CD14-positive monocyte (primary cell): Measurements from ENCODE around the gene TRIM38. TPM values are rescaled to one million over a fixed set of nuclear protein-coding genes. Genes with fewer than 3 reads are reported as not detected.
"Not testable (repeated sequence)": the region's sequence is repeated elsewhere in the genome, so short reads cannot be mapped to it uniquely, and the experiment has no call there.

Experiments
- DNase-seq, 3 donors: peaks; one replicate each; pipeline ENCODE4 v3.0.0-alpha.2; 2011 to 2022
- H2AFZ ChIP-seq: 2 replicates; pipeline ENCODE4 v1.6.0; 2012; ENCODE audit warnings: mild to moderate bottlenecking, low read depth, low read length, inconsistent platforms; ENCODE audit not compliant: insufficient read depth, poor library complexity, severe bottlenecking
- H3K27ac ChIP-seq, 2 donors: 1 replicate in 1 of 2; 2 replicates in 1 of 2; pipeline ENCODE4 v1.5.1; 2012 to 2013; ENCODE audit warnings: low read length in 2 of 2, control low read depth in 1 of 2, inconsistent platforms in 1 of 2, low read depth in 1 of 2, mild to moderate bottlenecking in 1 of 2
- H3K27me3 ChIP-seq, 2 donors: one replicate each; pipeline versions ENCODE4 v1.6.0 to v1.6.1; 2011 to 2013; ENCODE audit warnings: low read length in 2 of 2; ENCODE audit not compliant: control insufficient read depth in 2 of 2, insufficient read depth in 2 of 2
- H3K36me3 ChIP-seq, 2 donors: replicated peaks in 1 of 2; 1 replicate in 1 of 2; 2 replicates in 1 of 2; pipeline versions ENCODE4 v1.5.1 to v1.6.1; 2012 to 2013; ENCODE audit warnings: low read length in 2 of 2, control low read depth in 1 of 2, inconsistent platforms in 1 of 2, mild to moderate bottlenecking in 1 of 2; ENCODE audit not compliant: insufficient read depth in 2 of 2, control insufficient read depth in 1 of 2
- H3K4me1 ChIP-seq, 2 donors: 1 replicate in 1 of 2; 2 replicates in 1 of 2; pipeline versions ENCODE4 v1.5.1 to v1.6.1; 2012 to 2013; ENCODE audit warnings: low read length in 2 of 2, control low read depth in 1 of 2, inconsistent platforms in 1 of 2, mild to moderate bottlenecking in 1 of 2, moderate library complexity in 1 of 2; ENCODE audit not compliant: insufficient read depth in 2 of 2, control insufficient read depth in 1 of 2
- H3K4me2 ChIP-seq: replicated peaks from 2 replicates; pipeline ENCODE3; 2012; ENCODE audit warnings: low read length, moderate library complexity, mild to moderate bottlenecking; ENCODE audit not compliant: poor library complexity, severe bottlenecking; ENCODE audit errors: extremely low read depth
- H3K4me3 ChIP-seq, 3 experiments: fragments of 200-600 bp in 1 of 3; sonication (generic) in 1 of 3; replicated peaks in 1 of 3; 1 replicate in 2 of 3; 2 replicates in 1 of 3; pipeline ENCODE4 v1.5.1; 2011 to 2013; ENCODE audit warnings: low read length in 3 of 3, mild to moderate bottlenecking in 3 of 3, control low read depth in 2 of 3, low read depth in 2 of 3, inconsistent platforms in 1 of 3, moderate library complexity in 1 of 3
- H3K79me2 ChIP-seq: 2 replicates; pipeline ENCODE4 v1.6.0; 2012; ENCODE audit warnings: mild to moderate bottlenecking, control low read depth, inconsistent platforms, low read length, moderate library complexity; ENCODE audit not compliant: insufficient read depth
- H3K9ac ChIP-seq: 2 replicates; pipeline ENCODE4 v1.6.0; 2017; ENCODE audit warnings: low read length, mild to moderate bottlenecking; ENCODE audit not compliant: insufficient read depth, poor library complexity, severe bottlenecking
- H3K9me3 ChIP-seq, 2 donors: replicated peaks in 1 of 2; 1 replicate in 1 of 2; 2 replicates in 1 of 2; pipeline versions ENCODE4 v1.5.1 to v1.6.1; 2012 to 2013; ENCODE audit warnings: low read length in 2 of 2, control low read depth in 1 of 2; ENCODE audit not compliant: control insufficient read depth in 1 of 2, insufficient read depth in 1 of 2
- H4K20me1 ChIP-seq: 2 replicates; pipeline ENCODE4 v1.6.0; 2012; ENCODE audit warnings: mild to moderate bottlenecking, low read length, control low read depth, moderate library complexity; ENCODE audit not compliant: insufficient read depth
- H3K27ac Mint-ChIP-seq, 7 donors: one replicate each; pipeline ENCODE4 v1.8.0; 2020; ENCODE audit warnings: mild to moderate bottlenecking in 7 of 7, mixed read lengths in 7 of 7, moderate library complexity in 6 of 7, inconsistent platforms in 2 of 7
- H3K27me3 Mint-ChIP-seq, 3 donors: one replicate each; pipeline ENCODE4 v1.8.0; 2021 to 2022; ENCODE audit warnings: low read depth in 3 of 3, mild to moderate bottlenecking in 3 of 3, mixed read lengths in 3 of 3, moderate library complexity in 3 of 3, inconsistent platforms in 1 of 3
- H3K36me3 Mint-ChIP-seq, 2 donors: one replicate each; pipeline ENCODE4 v1.8.0; 2020; ENCODE audit warnings: mixed read lengths in 2 of 2, inconsistent platforms in 1 of 2, mild to moderate bottlenecking in 1 of 2
- H3K4me1 Mint-ChIP-seq: one replicate; pipeline ENCODE4 v1.8.0; 2020; ENCODE audit warnings: mild to moderate bottlenecking, mixed read lengths
- H3K4me3 Mint-ChIP-seq, 2 donors: one replicate each; pipeline ENCODE4 v1.8.0; 2020; ENCODE audit warnings: mild to moderate bottlenecking in 2 of 2, mixed read lengths in 2 of 2, moderate library complexity in 1 of 2
- H3K9me3 Mint-ChIP-seq, 7 donors: one replicate each; pipeline ENCODE4 v1.8.0; 2020 to 2022; ENCODE audit warnings: mixed read lengths in 7 of 7, mild to moderate bottlenecking in 6 of 7, moderate library complexity in 6 of 7, inconsistent platforms in 2 of 7
- WGBS: methylation state at CpG from one replicate; pipeline ENCODE4 v1.1.5; 2013; ENCODE audit warnings: missing lambda C conversion rate; ENCODE audit not compliant: insufficient coverage; 5-methylcytosine and 5-hydroxymethylcytosine counted together
- intact Hi-C, 2 donors: fragments of 100-400 bp; cut with micrococcal nuclease; formaldehyde crosslinking; loops; one replicate each; pipeline versions ENCODE4 v1.15.0 to v1.15.1; 2023
- polyA plus RNA-seq, 3 donors: library from polyadenylated mRNA; depleted of rRNA in 1 of 3; unstranded in 2 of 3; stranded (reverse) in 1 of 3; fragments of 300-500 nt in 2 of 3; fragments of >200 nt in 1 of 3; fragmentation: Illumina TruSeq in 2 of 3; gene quantifications; 1 replicate in 2 of 3; 2 replicates in 1 of 3; pipeline ENCODE4 v1.2.3, GENCODE V29; 2012 to 2021
- TF ChIP-seq, protein P1 (sequence below): fragments of 200-600 bp; IDR thresholded peaks from one replicate; pipeline ENCODE4 v1.8.0; 2022; ENCODE audit warnings: antibody characterized with exemption, mild to moderate bottlenecking

TRIM38 gene
- polyA plus RNA-seq, 3 donors, result 4.1 to 23.2 (median 8.0) TPM

DNA sequence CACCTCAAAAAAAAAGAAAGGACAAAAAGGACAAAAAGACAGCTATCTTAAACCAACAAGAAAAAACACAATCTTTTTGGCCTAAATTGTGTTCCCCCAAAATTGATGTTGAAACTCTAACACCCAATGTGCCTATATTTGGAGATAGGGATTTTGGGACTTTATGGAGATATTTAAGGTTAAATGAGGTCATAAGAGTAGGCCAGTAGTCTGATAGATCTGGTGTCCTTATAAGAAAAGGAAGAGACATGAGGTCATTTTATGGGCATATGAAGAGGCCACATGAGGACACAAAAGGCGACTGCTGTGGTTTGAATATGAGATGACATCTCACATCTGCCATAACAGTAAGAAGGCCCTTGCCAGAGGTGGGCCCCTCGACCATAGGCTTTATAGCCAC lies 49.5 kb downstream of the TRIM38 start:
- no peak overlapping the region for H3K4me2 ChIP-seq
- H3K27ac ChIP-seq, result no peak overlapping the region
- H3K27me3 ChIP-seq, result no peaks in the 10 kb centered on the region
- H3K4me3 Mint-ChIP-seq, result no peak overlapping the region
- H3K9me3 ChIP-seq, result no peaks in the 10 kb centered on the region
- peaks cover 0 to 7% (median 3%) of the 10 kb centered on the region in 7 donors for H3K9me3 Mint-ChIP-seq
- peak overlapping the region in 1 of 7 donors; percentile 57 for H3K27ac Mint-ChIP-seq
- H3K79me2 ChIP-seq, result no peaks in the 10 kb centered on the region
- TF ChIP-seq, protein P1, sequence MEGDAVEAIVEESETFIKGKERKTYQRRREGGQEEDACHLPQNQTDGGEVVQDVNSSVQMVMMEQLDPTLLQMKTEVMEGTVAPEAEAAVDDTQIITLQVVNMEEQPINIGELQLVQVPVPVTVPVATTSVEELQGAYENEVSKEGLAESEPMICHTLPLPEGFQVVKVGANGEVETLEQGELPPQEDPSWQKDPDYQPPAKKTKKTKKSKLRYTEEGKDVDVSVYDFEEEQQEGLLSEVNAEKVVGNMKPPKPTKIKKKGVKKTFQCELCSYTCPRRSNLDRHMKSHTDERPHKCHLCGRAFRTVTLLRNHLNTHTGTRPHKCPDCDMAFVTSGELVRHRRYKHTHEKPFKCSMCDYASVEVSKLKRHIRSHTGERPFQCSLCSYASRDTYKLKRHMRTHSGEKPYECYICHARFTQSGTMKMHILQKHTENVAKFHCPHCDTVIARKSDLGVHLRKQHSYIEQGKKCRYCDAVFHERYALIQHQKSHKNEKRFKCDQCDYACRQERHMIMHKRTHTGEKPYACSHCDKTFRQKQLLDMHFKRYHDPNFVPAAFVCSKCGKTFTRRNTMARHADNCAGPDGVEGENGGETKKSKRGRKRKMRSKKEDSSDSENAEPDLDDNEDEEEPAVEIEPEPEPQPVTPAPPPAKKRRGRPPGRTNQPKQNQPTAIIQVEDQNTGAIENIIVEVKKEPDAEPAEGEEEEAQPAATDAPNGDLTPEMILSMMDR, result no peak
- H3K27me3 Mint-ChIP-seq, result peaks cover 0 to 3% (median under 1%) of the 10 kb centered on the region in 3 donors
- peaks cover under 1 to 2% of the 10 kb centered on the region in 2 donors for H3K4me1 ChIP-seq
- intact Hi-C loops, result no loop called here
- H3K9ac ChIP-seq, result no peak overlapping the region
- H3K36me3 ChIP-seq, result no peaks in the 10 kb centered on the region
- peaks cover 0 to 3% of the 10 kb centered on the region in 2 donors for H3K36me3 Mint-ChIP-seq
- no peak overlapping the region for H3K4me3 ChIP-seq
- no peaks in the 10 kb centered on the region for H4K20me1 ChIP-seq
- no peak overlapping the region for H2AFZ ChIP-seq
- peaks cover 3% of the 10 kb centered on the region for H3K4me1 Mint-ChIP-seq
- WGBS, result no CpG with 5 or more reads among the region's 2 CpGs
- no peak for DNase-seq

DNA sequence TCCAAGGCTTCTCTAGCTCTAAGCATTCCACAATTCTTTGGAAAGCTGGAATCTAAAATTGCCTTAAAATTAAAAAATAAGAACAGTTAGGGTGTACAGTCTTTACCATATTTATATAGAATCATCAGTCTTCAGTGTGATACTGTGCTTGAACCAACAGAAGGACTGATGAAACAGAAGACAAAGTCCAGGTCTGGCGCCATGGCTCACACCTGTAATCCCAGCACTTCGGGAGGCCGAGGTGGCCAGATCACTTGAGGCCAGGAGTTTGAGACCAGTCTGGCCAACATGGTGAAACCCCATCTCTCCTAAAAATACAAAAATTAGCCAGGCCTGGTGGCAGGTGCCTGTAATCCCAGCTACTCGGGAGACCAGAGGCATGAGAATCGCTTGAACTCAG lies 51.8 kb downstream of the TRIM38 start:
- H4K20me1 ChIP-seq, H3K27ac Mint-ChIP-seq, H3K27me3 Mint-ChIP-seq, H3K27me3 ChIP-seq, H3K9me3 ChIP-seq, intact Hi-C loops, H3K36me3 ChIP-seq, H3K79me2 ChIP-seq, H3K4me2 ChIP-seq, H3K9ac ChIP-seq, H3K4me3 ChIP-seq, H2AFZ ChIP-seq, H3K36me3 Mint-ChIP-seq, H3K27ac ChIP-seq, DNase-seq, H3K4me3 Mint-ChIP-seq: not testable (repeated sequence)
- WGBS, result 61% methylated on average over 3 of the region's 5 CpGs
- Mint-ChIP-seq H3K4me1 (peaks cover 13% of the 10 kb centered on the region), H3K9me3 (peaks cover 0 to 12% (median 4%) of the 10 kb centered on the region in 7 donors)
- H3K4me1 ChIP-seq, result peaks cover 11 to 12% of the 10 kb centered on the region in 2 donors
